GM21528 (cell line): ENCODE data around the gene FRMD5.
"Not testable (repeated sequence)": the region's sequence is repeated elsewhere in the genome, so short reads cannot be mapped to it uniquely, and the experiment has no call there.

ENCODE experiments used
- ATAC-seq: cut with Tn5 transposase; IDR thresholded peaks from one replicate; pipeline ENCODE4 v1.9.1; 2021; ENCODE audit warnings: mild to moderate bottlenecking, moderate library complexity; ENCODE audit not compliant: unreplicated experiment, low FRiP score

FRMD5 gene

DNA sequence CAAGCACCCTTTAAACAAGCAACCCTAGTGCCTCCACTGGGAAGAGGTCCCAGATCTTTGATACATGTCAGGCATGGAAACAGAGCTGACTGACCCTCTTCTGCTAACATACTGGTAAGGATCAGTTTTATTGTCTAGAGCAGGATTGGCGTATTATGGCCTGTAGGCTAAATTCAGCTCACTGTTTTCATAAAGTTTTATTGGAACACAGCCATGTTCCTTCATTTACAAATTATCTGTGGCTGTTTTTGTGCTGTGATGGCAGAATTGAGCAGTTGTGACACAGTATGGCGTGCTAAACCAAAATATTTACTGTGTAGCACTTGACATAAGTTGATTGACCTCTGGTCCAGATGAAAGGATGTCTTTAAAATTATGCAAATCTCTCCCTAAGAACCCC, 323.2 kb downstream of the FRMD5 start:
- ATAC-seq, result no peak

DNA sequence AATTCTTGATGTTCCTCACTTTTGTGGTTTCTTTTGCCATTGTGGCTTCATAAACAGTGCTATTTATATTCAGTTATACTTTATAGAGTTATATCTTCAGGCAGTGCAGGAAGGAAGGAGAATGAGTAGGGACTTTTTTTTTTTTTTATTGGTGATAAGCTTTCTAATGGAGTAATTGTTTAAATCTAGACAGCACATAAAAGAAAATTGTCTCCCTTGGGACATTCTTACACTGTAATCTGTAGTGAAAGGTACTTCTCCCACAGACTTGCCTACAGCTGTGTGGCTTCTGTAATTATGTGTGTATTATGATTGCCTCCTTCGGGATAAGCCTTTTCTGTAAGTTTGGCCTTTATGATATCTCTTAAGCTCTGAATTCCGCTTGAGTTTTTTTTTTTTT, 326.7 kb downstream of the FRMD5 start:
- ATAC-seq, result no peak

DNA sequence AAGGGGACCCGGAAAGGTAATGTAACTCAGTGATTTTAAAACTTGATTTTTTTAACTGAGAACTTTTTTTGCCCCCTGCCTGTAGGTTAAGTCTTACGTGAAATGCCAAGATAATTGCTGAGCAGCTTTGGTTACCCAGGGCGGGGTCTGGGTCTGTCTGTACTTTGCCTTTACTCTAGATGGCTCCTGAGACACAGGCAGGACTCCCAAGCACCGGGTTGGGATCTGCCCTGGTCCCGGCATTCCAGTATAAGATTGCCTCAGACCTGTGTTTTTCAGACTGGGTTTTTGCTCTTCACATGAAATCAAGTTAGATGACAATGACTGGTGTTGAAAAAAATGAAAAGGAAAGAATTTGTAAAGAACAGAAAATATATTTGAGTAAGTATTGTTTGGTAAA, 328.0 kb downstream of the FRMD5 start:
- ATAC-seq, result no peak

DNA sequence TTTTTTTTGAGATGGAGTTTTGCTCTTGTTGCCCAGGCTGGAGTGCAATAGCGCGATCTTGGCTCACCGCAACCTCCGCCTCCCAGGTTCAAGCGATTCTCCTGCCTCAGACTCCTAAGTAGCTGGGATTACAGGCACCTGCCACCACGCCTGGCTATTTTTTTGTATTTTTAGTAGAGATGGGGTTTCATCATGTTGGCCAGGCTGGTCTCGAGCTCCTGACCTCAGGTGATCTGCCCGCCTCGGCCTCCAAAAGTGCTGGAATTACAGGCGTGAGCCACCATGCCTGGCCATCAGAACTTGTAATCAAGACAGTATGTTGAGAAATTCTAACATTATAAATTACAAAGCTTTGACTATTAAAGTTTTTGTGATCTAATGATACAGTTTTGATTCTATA, 328.4 kb downstream of the FRMD5 start:
- not testable (repeated sequence) for ATAC-seq

DNA sequence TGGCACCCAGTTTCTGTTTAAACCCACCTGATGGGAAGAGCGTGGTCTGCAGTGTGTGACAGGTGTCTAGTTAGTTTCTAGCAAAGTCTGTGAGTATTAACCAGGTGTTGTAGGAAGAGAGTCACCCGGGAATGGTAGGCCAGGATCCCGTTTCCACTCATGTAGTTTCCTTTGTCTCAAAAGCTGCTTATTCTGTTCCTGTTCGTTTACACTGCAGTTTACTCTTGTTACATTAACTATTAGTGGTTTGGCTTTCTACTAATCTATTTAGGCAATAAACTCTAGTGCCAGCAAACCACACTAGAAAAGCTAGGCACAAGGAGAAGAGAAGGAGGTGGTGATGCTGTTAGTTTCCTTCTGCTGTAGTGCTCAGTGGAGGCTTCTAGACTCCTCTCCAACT, 335.5 kb downstream of the FRMD5 start:
- no peak for ATAC-seq

DNA sequence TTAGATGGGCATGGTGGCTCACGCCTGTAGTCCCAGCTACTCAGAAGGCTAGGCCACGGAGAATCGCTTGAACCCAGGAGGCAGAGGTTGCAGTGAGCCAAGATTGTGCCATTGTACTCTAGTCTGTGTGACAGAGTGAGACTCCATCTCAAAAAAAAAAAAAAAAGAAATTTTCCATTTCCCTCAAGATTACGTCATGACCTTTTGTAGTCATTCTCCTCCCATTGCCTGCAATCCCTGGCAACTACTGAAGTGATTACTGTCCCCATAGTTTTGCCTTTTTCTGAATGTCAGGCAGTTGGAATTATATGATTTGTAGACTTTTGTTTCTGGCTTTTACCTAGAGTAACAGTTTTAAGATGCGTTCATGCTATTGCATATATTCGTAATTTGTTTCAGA, 340.3 kb downstream of the FRMD5 start:
- no peak for ATAC-seq

DNA sequence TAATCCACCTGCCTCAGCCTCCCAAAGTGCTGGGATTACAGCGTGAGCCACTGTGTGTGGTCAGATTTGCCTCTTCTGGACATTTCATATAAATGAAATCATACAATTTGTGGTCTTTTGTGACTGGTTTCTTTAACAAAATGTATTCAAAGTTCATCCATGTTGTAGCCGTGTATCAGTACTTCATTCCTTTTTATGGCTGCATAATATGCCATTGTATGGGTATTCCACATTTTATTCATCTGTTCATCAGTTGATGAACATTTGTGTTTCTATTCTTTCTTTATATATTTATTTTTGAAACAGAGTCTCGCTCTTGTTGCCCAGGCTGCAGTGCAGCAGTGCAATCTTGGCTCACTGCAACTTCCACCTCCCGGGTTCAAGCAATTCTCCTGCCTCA, 342.5 kb downstream of the FRMD5 start:
- no peak for ATAC-seq

DNA sequence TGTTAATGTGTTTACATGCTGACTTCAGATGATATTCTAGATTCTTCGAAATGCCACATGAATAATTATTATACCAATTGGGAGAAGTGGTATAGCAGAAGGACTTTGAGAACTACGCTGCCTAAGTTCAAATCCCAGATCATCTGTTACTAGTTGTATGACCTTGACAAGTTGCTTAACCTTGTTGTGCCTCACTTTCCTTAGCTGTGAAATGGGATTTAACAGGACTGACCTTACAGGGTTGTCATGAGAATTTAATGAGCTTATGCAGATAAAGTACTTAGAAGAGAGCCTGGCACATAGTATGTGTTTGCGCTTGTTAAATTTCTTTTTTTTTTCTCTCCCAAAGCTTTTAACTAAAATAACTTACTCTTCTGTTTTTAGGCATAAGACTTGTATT, 343.8 kb downstream of the FRMD5 start:
- ATAC-seq, result no peak

DNA sequence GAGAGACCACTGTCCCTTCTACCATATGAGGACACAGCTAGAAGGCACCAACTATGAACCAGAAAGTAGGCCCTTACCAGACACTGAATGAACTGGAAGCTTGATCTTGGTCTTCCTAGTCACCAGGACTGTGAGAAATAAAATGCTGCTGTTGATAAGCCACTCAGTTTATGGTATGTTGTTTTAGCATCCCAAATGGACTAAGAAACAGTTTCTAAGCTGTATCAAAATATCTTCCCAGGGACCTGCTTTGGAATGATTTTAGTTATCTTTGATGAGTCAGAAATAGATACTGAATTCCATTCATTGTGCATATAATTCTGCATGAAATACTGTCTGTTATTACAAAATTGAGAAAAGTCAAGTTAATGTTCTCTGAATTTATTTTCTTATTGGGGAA, 349.6 kb downstream of the FRMD5 start:
- ATAC-seq, result no peak

DNA sequence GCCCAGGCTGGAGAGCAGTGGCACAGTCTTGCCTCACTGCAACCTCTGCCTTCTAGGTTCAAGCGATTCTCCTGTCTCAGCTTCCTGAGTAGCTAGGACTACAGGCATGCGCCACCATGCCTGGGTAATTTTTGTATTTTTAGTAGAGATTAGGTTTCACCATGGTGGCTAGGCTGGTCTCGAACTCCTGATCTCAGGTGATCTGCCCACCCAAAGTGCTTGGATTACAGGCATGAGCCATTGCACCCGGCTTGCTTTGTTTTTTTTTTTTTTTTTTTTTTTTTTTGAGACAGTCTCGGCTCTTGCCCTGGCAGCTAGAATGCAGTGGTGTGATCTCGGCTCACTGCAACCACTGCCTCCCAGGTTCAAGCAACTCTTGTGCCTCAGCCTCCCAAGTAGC, 362.6 kb downstream of the FRMD5 start:
- not testable (repeated sequence) for ATAC-seq

DNA sequence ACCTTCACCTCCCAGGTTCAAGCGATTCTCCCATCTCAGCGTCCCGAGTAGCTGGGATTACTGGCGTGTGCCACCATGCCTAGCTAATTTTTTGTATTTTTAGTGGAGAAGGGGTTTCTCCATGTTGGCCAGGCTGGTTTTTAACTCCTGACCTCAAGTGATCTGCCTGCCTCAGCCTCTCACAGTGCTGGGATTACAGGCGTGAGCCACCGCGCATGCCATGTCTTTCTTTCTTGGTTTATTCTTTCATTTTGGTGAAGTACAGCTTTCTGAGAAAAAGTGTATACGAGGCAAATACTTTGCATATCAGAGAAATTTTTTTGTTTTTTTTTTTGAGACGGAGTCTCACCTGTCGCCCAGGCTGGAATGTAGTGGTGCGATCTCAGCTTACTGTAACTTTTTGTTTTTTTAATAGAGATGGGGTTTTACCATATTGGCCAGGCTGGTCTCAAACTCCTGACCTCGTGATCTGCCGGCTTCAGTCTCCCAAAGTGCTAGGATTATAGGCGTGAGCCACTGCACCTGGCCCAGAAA, 363.5 kb downstream of the FRMD5 start:
- not testable (repeated sequence) for ATAC-seq

DNA sequence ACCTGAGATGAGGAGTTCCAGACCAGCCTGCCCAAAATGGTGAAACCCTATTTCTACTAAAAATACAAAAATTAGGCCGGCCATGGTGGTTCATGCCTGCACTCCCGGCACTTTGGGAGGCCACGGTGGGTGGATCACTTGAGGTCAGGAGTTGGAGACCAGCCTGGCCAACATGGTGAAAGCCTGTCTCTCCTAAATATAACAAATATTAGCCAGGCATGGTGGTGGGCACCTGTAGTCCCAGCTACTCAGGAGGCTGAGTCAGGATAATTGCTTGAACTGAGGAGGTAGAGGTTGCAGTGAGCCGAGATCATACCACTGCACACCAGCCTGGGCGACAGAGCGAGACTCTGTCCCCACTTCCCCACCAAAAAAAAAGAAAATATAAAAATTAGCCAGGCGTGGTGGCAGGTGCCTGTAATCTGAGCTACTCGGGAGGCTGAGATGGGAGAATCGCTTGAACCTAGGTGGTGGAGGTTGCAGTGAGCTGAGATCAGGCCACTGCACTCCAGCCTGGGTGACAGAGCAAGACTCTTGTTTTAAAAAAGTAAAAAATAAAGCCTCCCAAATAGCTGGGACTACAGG, 364.3 kb downstream of the FRMD5 start:
- not testable (repeated sequence) for ATAC-seq

DNA sequence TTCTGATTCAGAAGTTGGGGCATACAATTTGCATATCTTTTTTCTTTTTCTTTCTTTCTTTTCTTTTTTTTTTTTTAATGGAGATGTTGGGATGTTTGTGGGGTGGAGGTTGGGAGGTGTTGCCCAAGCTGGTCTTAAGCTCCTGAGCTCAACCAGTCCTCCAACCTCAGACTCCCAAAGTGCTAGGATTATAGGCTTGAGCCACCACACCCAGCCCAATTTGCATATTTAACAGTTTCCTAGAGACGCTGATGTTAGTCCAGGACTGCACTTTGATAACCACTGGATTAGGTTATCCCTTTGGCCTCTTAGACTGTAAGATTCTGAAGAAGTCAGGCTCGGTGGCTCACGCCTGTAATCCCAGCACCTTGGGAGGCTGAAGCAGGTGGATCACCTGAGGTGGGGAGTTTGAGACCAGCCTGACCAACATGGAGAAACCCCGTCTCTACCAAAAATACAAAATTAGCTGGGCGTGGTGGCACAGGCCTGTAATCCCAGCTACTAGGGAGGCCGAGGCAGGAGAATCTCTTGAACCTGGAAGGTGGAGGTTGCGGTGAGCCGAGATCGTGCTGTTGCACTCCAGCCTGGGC, 365.0 kb downstream of the FRMD5 start:
- ATAC-seq, result not testable (repeated sequence)

DNA sequence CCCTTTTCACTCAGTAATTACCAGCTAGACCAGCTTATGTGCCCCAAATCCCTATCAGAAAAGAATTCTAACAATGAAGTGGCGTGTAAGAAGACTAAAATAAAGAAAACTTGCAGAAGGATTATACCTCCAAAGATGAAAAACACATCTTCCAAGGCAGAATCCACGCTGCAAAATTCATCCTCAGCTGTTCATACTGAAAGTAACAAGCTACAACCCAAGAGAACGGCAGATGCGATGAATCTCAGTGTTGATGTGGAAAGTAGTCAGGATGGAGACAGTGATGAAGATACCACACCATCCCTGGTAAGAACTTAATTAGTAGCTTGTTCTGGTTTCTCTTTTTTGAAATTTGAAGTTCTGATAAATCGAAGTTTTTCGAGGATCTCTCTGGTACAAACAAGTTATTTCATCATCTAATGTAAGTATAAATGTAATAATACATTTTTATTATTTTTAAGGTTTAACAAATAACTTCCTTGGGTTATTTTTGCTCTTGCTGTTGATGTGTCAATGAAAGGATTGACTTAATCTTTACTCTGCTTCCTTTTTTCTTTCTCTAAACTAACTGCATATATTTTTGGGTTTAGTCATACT, 366.9 kb downstream of the FRMD5 start:
- no peak for ATAC-seq

DNA sequence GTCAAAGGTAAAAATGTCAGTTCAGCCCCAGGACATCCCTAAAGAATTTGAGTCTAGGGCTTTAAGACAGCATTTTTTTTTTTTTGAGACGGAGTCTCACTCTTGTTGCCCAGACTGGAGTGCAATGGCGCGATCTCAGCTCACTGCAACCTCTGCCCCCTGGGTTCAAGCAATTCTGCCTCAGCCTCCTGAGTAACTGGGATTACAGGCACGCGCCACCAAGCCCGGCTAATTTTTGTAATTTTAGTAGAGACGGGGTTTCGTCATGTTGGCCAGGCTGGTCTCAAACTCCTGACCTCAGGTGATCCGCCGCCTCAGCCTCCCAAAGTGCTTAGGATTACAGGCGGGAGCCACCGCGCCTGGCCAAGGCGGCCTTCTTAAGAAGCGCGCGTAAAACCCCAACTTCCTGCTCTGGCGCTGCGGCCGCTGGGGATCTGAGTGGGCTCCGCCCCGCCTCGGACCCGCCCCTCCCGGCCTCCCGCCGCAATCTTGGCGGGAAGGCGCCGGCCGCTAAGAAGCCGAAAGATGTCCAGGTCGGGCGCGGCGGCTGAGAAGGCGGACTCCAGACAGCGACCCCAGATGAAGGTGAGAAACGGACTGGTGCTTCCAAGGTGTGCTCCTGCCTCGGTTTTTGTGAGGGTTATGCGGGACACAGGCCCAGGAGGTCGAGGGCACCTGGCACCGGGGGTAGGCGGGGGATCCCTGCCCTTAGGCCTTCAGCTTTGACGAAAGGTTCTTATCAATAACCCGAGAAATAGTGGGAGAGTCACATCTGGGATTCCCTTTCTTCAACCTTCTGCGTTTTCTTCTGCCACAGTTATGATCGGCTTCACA, 368.3 kb downstream of the FRMD5 start, which contains the start of gene WDR76:
Gene WDR76, plus strand, starts transcription at position 495 of the 834 bp plus-strand sequence. Its CDS starts 31 bp downstream, at position 526.
- ATAC-seq, result no peak

DNA sequence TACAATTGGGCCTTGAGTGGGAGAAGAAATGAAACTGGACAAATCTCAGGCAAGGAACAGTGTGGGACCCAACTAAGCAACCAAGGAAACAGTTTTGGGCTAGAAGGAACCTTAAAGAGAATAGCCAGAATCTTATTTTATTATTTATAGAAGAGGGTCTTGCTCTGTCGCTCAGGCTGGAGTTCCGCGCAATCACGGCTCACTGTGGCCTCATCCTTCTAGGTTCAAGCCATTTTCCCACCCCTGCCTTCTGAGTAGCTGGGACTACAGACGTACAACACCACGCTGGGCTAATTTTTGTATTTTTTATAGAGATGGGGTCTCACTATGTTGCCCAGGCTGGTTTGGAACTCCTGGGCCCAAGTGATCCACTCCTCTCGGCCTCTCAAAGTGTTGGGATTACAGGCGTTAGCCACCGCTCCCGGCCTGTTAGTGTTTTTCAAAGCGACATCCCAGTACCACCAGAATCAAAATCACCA, 369.0 kb downstream of the FRMD5 start:
- no peak for ATAC-seq

DNA sequence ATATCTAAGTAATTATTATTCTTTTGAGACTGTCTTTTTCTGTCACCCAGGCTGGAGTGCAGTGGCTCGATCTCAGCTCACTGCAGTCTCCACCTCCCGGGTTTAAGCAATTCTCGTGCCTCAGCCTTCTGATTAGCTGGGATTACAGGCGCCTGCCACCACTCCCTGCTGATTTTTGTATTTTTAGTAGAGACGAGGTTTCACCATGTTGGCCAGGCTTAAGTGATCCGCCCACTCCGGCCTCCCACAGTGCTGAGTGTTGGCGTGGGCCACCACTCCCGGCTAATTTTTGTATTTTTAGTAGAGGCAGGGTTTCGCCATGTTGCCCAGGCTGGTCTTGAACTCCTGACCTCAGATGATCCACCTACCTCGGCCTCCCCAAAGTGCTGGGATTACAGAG, 369.8 kb downstream of the FRMD5 start:
- ATAC-seq, result not testable (repeated sequence)

DNA sequence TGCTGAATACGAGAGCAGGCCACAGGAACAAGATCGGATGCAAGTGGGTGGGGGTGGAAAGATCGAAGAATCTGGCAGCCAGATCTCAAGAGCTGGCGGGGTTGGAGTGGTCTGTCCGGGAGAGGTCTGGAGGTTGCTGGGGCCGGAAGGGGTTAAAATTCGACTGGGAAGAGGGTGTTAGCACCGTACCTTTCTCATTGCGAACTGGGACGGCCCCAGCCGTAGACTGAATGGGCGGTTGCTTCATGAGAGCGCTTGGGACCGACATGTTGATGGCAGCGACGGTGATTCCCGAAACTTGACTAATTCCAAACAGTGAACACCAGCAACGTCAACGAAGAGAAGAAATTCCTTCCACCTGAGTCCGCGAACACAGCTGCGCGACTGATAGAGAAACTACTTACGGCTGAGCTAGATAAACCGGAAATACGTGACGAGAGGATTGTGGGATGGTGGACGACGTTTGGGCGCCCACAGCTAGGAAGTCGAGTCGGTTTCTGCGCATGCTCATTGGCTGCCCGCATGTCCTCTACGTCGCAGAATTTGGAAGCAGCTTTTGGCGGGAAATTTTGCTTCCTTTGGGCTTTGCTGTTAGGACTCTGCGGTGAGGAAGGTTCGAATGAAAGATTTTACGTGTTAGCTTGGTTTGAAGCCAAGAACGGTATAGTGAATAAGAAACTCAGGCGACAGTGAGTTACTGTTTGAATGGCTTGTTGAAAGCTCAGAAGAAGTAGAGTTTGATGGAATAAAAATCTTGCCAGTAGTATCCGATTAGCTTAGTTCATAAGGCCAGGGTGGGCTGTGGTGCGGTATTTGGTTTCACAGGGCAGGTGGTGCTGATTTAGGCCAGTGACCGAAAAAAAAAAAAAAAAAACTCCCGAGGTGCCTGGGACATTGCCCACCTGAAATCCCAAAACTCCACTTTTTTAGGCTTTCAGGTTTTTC, 370.5 kb downstream of the FRMD5 start, which contains the start of gene MFAP1:
Gene MFAP1, minus strand, starts transcription at position 389 of the 945 bp plus-strand sequence. Its CDS starts 121 bp downstream, at position 268.
- peak; percentile 70 for ATAC-seq

DNA sequence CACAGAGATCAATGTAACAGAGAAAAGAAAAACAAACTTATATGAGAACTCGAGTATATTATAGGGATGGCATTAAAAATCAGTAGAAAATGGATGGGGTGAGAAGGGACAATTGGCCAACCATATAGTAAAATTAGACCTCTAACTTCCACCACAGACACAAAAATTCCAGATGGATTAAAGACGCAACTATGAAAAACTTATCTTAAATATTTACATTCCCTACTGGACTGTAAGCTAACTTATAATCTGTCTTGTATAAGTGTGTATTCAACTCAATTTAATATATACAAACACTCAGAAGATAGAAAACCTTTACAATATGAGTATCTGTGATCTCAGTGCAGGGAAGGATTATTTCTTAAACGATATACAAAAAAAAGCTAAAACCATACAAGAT, 373.6 kb downstream of the FRMD5 start:
- no peak for ATAC-seq
